ENCODE results near the gene A2M.

DNA sequence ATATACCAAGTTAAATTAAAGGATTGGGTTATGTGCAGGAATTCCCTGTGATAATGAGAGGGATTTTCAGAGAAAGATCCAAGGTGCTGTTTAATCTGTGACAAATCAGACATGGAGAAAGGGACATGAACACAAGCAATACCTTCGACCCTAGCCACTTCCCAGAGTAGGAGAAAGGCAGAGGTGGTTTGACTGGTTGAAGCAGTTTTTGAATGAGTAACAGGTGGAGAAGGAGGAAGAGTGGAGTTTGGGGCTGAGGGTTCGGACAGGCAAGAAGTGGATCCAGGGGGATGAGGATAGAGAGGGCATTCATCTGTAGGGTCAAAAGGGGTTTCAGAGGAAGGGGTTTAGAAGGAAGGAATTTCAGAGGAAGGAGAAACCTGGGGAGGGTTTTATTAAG lies 27.4 kb upstream of the A2M start:
- no peak for TF ChIP-seq POLR2AphosphoS5 (IDR thresholded peaks at IDR 0.05)
- TF ChIP-seq, protein P1, sequence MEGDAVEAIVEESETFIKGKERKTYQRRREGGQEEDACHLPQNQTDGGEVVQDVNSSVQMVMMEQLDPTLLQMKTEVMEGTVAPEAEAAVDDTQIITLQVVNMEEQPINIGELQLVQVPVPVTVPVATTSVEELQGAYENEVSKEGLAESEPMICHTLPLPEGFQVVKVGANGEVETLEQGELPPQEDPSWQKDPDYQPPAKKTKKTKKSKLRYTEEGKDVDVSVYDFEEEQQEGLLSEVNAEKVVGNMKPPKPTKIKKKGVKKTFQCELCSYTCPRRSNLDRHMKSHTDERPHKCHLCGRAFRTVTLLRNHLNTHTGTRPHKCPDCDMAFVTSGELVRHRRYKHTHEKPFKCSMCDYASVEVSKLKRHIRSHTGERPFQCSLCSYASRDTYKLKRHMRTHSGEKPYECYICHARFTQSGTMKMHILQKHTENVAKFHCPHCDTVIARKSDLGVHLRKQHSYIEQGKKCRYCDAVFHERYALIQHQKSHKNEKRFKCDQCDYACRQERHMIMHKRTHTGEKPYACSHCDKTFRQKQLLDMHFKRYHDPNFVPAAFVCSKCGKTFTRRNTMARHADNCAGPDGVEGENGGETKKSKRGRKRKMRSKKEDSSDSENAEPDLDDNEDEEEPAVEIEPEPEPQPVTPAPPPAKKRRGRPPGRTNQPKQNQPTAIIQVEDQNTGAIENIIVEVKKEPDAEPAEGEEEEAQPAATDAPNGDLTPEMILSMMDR (IDR thresholded peaks at IDR 0.05): no peak
- no peak for TF ChIP-seq EP300 (IDR thresholded peaks at IDR 0.05; ENCODE audit: low read depth)
- no peak for TF ChIP-seq POLR2A (IDR thresholded peaks at IDR 0.05)

Measured in transverse colon (tissue), 4 donors.